DND-41 (cell line): Measurements from ENCODE around the gene AXIN1.
"Not testable (repeated sequence)": the region's sequence is repeated elsewhere in the genome, so short reads cannot be mapped to it uniquely, and the experiment has no call there.

Experiments used
- ATAC-seq: fragments of 200-7000 bp; cut with Tn5 transposase; 3 replicates; pipeline ENCODE4 v1.9.1; 2021; ENCODE audit warnings: low read depth; ENCODE audit not compliant: insufficient read depth
- DNase-seq: peaks from one replicate; pipeline ENCODE4 v3.0.0-alpha.2; 2020
- H2AFZ ChIP-seq: 2 replicates; pipeline ENCODE4 v1.6.0; 2012; ENCODE audit warnings: low read depth, low read length
- H3K27ac ChIP-seq: 2 replicates; pipeline ENCODE4 v1.5.1; 2012; ENCODE audit warnings: low read length, inconsistent platforms
- H3K27me3 ChIP-seq: fragments of 200-600 bp; sonication (generic); 2 replicates; pipeline ENCODE4 v1.6.0; 2012; ENCODE audit warnings: low read length, mild to moderate bottlenecking, inconsistent platforms; ENCODE audit not compliant: insufficient read depth, poor library complexity
- H3K36me3 ChIP-seq: 2 replicates; pipeline ENCODE4 v1.5.1; 2012; ENCODE audit warnings: low read length, inconsistent platforms; ENCODE audit not compliant: insufficient read depth
- H3K4me1 ChIP-seq: 2 replicates; pipeline ENCODE4 v1.5.1; 2012; ENCODE audit warnings: mild to moderate bottlenecking, low read length; ENCODE audit not compliant: insufficient read depth
- H3K4me2 ChIP-seq: 2 replicates; pipeline ENCODE4 v1.6.0; 2012; ENCODE audit warnings: mild to moderate bottlenecking, moderate library complexity, low read length, inconsistent platforms; ENCODE audit not compliant: insufficient read depth
- H3K4me3 ChIP-seq, 2 experiments: fragments of 200-600 bp in 1 of 2; shearing (Covaris generic) in 1 of 2; 2 replicates each; pipeline ENCODE4 v1.5.1; 2012 to 2016; ENCODE audit warnings: inconsistent platforms in 2 of 2, low read length in 2 of 2, mild to moderate bottlenecking in 2 of 2, low read depth in 1 of 2, moderate library complexity in 1 of 2
- H3K79me2 ChIP-seq: 2 replicates; pipeline ENCODE4 v1.6.0; 2012; ENCODE audit warnings: low read length, inconsistent platforms; ENCODE audit not compliant: insufficient read depth
- H3K9ac ChIP-seq: 2 replicates; pipeline ENCODE4 v1.6.0; 2012; ENCODE audit warnings: low read depth, mild to moderate bottlenecking, inconsistent platforms, low read length, moderate library complexity
- H3K9me3 ChIP-seq: 2 replicates; pipeline ENCODE4 v1.5.1; 2012; ENCODE audit warnings: low read length, moderate library complexity, mild to moderate bottlenecking, inconsistent platforms; ENCODE audit not compliant: insufficient read depth, severe bottlenecking
- H4K20me1 ChIP-seq: 2 replicates; pipeline ENCODE4 v1.6.0; 2012; ENCODE audit warnings: low read length; ENCODE audit not compliant: insufficient read depth
- CTCF ChIP-seq: IDR thresholded peaks from 2 replicates; pipeline ENCODE4 v1.5.1; 2012; ENCODE audit warnings: borderline replicate concordance, low read length, moderate library complexity, mild to moderate bottlenecking; ENCODE audit not compliant: poor library complexity, severe bottlenecking; ENCODE audit errors: extremely low read depth
- EZH2 ChIP-seq: IDR thresholded peaks from 3 replicates; pipeline ENCODE4 v1.6.1; 2012; ENCODE audit warnings: borderline replicate concordance, low read depth, mild to moderate bottlenecking, moderate library complexity, low read length, inconsistent platforms; ENCODE audit not compliant: severe bottlenecking

The AXIN1 gene

DNA sequence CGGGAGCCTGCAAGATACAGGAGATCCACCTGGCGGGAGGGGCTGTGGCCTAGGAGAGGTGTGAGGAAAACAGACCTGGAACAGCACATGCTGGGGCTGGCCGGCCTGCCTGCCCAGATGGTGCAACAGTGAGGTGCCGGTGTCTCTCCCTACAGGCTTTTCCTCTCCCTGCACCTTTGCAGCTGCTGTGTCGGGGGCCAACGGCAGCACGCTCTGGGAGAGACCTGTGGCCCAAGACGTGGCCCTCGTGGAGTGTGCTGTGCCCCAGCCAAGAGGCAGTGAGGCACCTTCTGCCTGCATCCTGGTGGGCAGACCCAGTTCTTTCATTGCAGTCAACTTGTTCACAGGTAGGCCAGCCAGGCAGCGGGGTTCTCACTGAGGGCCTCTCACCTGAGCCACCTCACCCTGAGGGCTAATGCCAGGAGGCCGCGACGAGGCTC is 92.7 kb downstream of the AXIN1 start:
- Histone ChIP-seq H3K4me2 (no peak overlapping the region), H4K20me1 (no peaks in the 10 kb centered on the region), H3K36me3 (peaks cover 58% of the 10 kb centered on the region), H3K4me3 (no peak overlapping the region), H3K4me1 (no peaks in the 10 kb centered on the region), H3K27me3 (no peaks in the 10 kb centered on the region), H3K79me2 (no peaks in the 10 kb centered on the region), H3K9ac (no peak overlapping the region), H3K9me3 (no peaks in the 10 kb centered on the region), H2AFZ (no peak overlapping the region), H3K27ac (no peak overlapping the region)
- DNase-seq (no peak), ATAC-seq (no peak)
- TF ChIP-seq EZH2: no peak
- TF ChIP-seq CTCF: no peak

DNA sequence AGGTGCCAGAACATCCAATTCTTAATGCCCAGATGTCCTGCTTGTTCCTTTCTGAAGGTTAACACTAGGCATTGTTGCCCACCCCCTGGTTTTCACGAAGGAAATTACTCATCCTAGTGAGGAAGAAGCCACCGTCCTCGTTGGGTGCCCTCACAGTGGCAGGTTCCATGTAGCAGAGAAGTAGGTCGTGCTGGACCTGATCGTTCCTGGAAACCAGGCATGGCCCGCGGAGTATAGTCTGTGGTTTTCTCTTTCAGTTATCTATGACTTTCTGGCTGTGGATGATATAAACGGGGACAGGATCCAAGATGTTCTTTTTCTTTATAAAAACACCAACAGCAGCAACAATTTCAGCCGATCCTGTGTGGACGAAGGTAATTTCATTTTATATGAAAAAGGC is 93.3 kb downstream of the AXIN1 start:
- TF ChIP-seq EZH2: no peak
- no peak for TF ChIP-seq CTCF
- Histone ChIP-seq H3K9me3 (no peaks in the 10 kb centered on the region), H4K20me1 (no peaks in the 10 kb centered on the region), H2AFZ (no peak overlapping the region), H3K9ac (no peak overlapping the region), H3K27me3 (no peaks in the 10 kb centered on the region), H3K4me2 (no peak overlapping the region), H3K36me3 (peaks cover 53% of the 10 kb centered on the region), H3K79me2 (no peaks in the 10 kb centered on the region), H3K4me3 (no peak overlapping the region), H3K27ac (no peak overlapping the region), H3K4me1 (no peaks in the 10 kb centered on the region)
- DNase-seq (no peak), ATAC-seq (no peak)

DNA sequence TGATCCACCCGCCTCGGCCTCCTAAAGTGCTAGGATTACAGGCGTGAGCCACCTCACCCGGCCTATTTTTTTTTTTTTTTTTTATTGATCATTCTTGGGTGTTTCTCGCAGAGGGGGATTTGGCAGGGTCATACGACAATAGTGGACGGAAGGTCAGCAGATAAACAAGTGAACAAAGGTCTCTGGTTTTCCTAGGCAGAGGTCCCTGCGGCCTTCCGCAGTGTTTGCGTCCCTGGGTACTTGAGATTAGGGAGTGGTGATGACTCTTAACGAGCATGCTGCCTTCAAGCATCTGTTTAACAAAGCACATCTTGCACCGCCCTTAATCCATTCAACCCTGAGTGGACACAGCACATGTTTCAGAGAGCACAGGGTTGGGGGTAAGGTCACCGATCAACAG is 94.4 kb downstream of the AXIN1 start:
- H3K79me2 ChIP-seq, H3K9me3 ChIP-seq, H3K27me3 ChIP-seq, ATAC-seq, H3K4me2 ChIP-seq, H3K4me3 ChIP-seq, H3K4me1 ChIP-seq, H4K20me1 ChIP-seq, H3K27ac ChIP-seq, DNase-seq, H3K9ac ChIP-seq, H2AFZ ChIP-seq: not testable (repeated sequence)
- H3K36me3 ChIP-seq: peaks cover 48% of the 10 kb centered on the region

DNA sequence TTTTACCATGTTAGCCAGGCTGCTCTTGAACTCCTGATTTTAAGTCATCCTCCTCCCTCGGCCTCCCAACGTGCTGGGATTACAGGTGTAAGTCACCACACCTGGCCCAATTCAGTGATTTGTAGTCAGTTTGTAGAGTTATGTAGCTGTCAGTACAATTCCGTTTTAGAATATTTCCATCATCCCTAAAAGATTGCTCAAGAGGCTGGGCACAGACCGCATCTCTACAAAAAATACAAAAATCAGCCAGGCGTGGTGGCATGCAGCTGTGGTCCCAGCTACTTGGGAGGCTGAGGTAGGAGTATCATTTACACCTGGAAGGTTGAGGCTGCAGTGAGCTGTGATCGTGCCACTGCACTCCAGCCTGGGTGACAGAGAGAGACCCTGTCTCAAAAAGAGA is 97.3 kb downstream of the AXIN1 start:
- H3K4me2 ChIP-seq: no peak overlapping the region
- no peak overlapping the region for H3K27ac ChIP-seq
- ATAC-seq (no peak), DNase-seq (no peak)
- TF ChIP-seq EZH2: no peak
- no peak for TF ChIP-seq CTCF
- no peaks in the 10 kb centered on the region for H3K79me2 ChIP-seq
- no peaks in the 10 kb centered on the region for H3K9me3 ChIP-seq
- no peaks in the 10 kb centered on the region for H3K4me1 ChIP-seq
- no peaks in the 10 kb centered on the region for H3K27me3 ChIP-seq
- no peak overlapping the region for H3K9ac ChIP-seq
- H3K36me3 ChIP-seq: peaks cover 30% of the 10 kb centered on the region
- H2AFZ ChIP-seq: no peak overlapping the region
- H3K4me3 ChIP-seq: no peak overlapping the region
- H4K20me1 ChIP-seq: no peaks in the 10 kb centered on the region
